Thyroid gland (tissue), 4 donors: ENCODE data around the gene MARK3. TPM values are rescaled to one million over a fixed set of nuclear protein-coding genes. Genes with fewer than 3 reads are reported as not detected.

Experiments
- DNase-seq, 2 donors: peaks; one replicate each; pipeline ENCODE4 v3.0.0-alpha.2; 2019
- H3K27ac ChIP-seq, 3 donors: fragments of 200-600 bp; sonication (generic); 1 replicate in 2 of 3; 2 replicates in 1 of 3; pipeline ENCODE4 v1.5.1; 2016 to 2019; ENCODE audit warnings: mild to moderate bottlenecking in 1 of 3, moderate library complexity in 1 of 3
- H3K27me3 ChIP-seq: fragments of 200-600 bp; sonication (generic); one replicate; pipeline ENCODE4 v1.5.1; 2019
- H3K36me3 ChIP-seq, 2 donors: fragments of 200-600 bp; sonication (generic); one replicate each; pipeline ENCODE4 v1.5.1; 2016 to 2019
- H3K4me1 ChIP-seq, 2 donors: fragments of 200-600 bp; sonication (generic); one replicate each; pipeline ENCODE4 v1.5.1; 2017 to 2019
- H3K4me3 ChIP-seq, 3 donors: fragments of 200-600 bp; sonication (generic); replicated peaks in 1 of 3; 1 replicate in 2 of 3; 2 replicates in 1 of 3; pipeline ENCODE4 v1.5.1; 2016; ENCODE audit warnings: mild to moderate bottlenecking in 1 of 3
- H3K9me3 ChIP-seq: fragments of 200-600 bp; sonication (generic); one replicate; pipeline ENCODE4 v1.5.1; 2017
- POLR2A ChIP-seq, 2 donors: fragments of 450-650 bp; IDR thresholded peaks; one replicate each; pipeline ENCODE4 v1.6.1; 2017; ENCODE audit warnings: antibody characterized with exemption in 2 of 2, mild to moderate bottlenecking in 2 of 2, moderate library complexity in 1 of 2
- whole genome bisulfite sequencing, 2 donors: methylation state at CpG; one replicate each; pipeline ENCODE4 v1.1.5; 2017; 5-methylcytosine and 5-hydroxymethylcytosine counted together
- intact Hi-C: fragments of 100-400 bp; cut with DNase I; formaldehyde crosslinking; loops from one replicate; pipeline ENCODE4 v1.15.1; 2023
- total RNA-seq, 4 donors: library from RNA; depleted of rRNA; stranded (reverse); fragments of >200 nt; gene quantifications; one replicate each; pipeline ENCODE4 v1.2.3, GENCODE V29; 2016
- TF ChIP-seq, protein P1 (sequence below), 6 experiments: fragments of 200-600 bp in 3 of 6; fragments of 450-650 bp in 3 of 6; sonication (generic) in 3 of 6; IDR thresholded peaks; one replicate each; pipeline ENCODE4 v1.5.1; 2016 to 2019; ENCODE audit warnings: antibody characterized with exemption in 6 of 6, mild to moderate bottlenecking in 2 of 6, inconsistent platforms in 1 of 6, moderate library complexity in 1 of 6

MARK3 gene
- total RNA-seq, 4 donors from 2014 or later: 105 to 164 (median 114) TPM

DNA sequence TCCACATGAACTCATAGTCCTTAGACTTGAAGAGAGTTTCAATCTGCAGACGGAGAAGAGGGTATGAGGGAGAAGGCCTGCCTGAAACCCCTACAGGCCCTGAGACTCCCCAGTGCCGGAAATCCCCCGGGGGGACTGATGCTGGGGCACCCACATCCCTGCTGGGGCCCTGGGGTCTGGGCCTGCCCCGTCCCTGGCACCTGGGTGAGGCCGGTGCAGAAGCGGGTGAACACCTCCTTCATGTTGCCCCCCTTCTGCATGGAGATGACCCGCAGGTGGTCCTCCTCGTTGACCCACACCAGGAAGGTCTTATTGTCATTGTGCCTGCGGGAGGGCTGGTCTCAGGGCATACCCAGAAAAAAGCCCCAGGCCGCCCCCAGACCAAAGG is 135.0 kb downstream of the MARK3 start:
- no peak for DNase-seq
- Histone ChIP-seq H3K9me3 (no peaks in the 10 kb centered on the region), H3K4me3 (peak overlapping the region in 1 of 3 donors; percentile 66), H3K27me3 (no peaks in the 10 kb centered on the region), H3K36me3 (no peaks in the 10 kb centered on the region), H3K27ac (peak overlapping the region; percentile 70 to 98 (median 94)), H3K4me1 (peaks cover 59 to 63% of the 10 kb centered on the region in 2 donors)
- WGBS, 2 donors: 49 to 58% methylated on average over 2 to 10 of the region's 10 CpGs
- intact Hi-C loops: no loop called here
- TF ChIP-seq, protein P1, sequence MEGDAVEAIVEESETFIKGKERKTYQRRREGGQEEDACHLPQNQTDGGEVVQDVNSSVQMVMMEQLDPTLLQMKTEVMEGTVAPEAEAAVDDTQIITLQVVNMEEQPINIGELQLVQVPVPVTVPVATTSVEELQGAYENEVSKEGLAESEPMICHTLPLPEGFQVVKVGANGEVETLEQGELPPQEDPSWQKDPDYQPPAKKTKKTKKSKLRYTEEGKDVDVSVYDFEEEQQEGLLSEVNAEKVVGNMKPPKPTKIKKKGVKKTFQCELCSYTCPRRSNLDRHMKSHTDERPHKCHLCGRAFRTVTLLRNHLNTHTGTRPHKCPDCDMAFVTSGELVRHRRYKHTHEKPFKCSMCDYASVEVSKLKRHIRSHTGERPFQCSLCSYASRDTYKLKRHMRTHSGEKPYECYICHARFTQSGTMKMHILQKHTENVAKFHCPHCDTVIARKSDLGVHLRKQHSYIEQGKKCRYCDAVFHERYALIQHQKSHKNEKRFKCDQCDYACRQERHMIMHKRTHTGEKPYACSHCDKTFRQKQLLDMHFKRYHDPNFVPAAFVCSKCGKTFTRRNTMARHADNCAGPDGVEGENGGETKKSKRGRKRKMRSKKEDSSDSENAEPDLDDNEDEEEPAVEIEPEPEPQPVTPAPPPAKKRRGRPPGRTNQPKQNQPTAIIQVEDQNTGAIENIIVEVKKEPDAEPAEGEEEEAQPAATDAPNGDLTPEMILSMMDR (IDR thresholded peaks at IDR 0.05): no peak
- no peak for TF ChIP-seq POLR2A (IDR thresholded peaks at IDR 0.05)

DNA sequence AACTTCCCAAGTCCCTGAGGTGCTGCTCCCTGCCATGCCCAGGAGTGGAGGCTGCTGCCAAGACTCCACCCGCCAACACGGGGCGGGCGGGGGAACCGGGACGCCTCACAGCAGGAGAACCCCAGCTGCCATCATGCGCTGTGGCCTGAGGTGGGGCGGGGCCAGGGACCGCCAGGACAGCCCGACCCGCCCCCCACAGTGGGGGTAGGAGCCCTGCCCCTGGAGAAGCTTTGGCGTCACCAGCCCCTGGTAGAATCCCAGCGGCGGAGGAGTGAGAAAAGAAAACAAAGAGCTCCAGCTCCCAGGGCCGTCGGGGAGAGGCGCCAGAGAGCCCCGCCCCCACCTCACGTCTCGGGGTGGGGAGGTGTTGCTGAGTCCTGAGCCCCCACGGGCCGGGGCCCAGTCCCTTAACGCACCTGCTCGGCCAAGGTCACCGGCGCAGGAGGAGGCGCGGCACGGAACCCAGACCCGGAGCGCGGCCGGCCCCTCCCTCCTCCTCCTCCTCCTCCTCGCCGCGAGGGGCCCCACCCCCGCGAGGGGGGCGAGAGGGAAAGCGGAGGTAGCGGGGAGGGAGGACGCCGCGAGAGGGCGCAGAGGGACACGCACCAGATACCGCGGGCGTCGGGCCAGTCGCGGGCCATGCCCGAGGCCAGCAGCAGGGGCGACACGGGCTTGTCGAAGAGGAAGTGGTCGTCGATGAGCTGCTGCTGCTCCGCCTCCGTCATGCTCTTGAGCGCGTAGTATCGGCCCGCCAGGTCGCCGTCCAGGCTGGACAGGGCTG is 135.6 kb downstream of the MARK3 start:
- Histone ChIP-seq H3K27ac (peak overlapping the region; percentile 70 to 98 (median 94)), H3K4me3 (peak overlapping the region; percentile 16 to 74 (median 66)), H3K27me3 (no peaks in the 10 kb centered on the region), H3K36me3 (no peaks in the 10 kb centered on the region), H3K4me1 (peaks cover 53 to 57% of the 10 kb centered on the region in 2 donors), H3K9me3 (no peaks in the 10 kb centered on the region)
- TF ChIP-seq POLR2A (IDR thresholded peaks at IDR 0.05): peak; percentile 30 to 66
- TF ChIP-seq, protein P1 (IDR thresholded peaks at IDR 0.05): peak in 5 of 6 experiments; percentile 17 to 66 (median 54)
- peak; percentile 92 to 97 for DNase-seq
- WGBS, 2 donors: 2 to 5% methylated on average over 14 of the region's 66 CpGs
- intact Hi-C loops: no loop called here

DNA sequence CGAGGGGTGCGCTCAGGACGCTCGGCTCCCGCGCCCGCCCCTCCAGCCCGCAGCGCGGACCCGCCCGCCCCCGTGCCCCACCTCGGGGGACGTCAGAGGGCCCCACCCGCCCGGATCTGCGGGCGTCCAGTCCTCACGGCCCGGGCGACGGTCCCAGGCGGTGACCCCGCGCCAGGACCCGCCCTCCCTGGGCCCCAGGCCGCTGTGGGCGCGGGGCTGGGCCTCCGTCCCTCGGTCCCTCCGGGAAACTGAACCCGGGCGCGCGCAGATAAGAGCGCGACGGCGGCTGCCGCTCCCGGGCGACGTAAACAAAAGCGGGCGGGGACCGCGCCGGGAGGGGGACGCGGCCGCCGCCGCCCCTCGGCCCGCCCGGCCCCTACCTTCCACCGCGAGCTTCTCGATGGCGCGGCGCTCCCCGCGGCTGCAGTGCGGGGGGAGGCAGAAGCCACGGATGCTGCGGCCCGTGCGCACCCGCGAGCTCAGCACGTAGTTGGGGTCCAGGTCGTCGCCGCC is 136.3 kb downstream of the MARK3 start:
- Histone ChIP-seq H3K27ac (peak overlapping the region; percentile 70 to 98 (median 94)), H3K4me1 (peaks cover 47 to 52% of the 10 kb centered on the region in 2 donors), H3K27me3 (no peaks in the 10 kb centered on the region), H3K4me3 (peak overlapping the region; percentile 16 to 74 (median 66)), H3K9me3 (no peaks in the 10 kb centered on the region), H3K36me3 (no peaks in the 10 kb centered on the region)
- intact Hi-C loops: no loop called here
- no peak for DNase-seq
- TF ChIP-seq, protein P1 (IDR thresholded peaks at IDR 0.05): no peak
- no peak for TF ChIP-seq POLR2A (IDR thresholded peaks at IDR 0.05)
- WGBS, 2 donors: no CpG with 5 or more reads among the region's 77 CpGs

DNA sequence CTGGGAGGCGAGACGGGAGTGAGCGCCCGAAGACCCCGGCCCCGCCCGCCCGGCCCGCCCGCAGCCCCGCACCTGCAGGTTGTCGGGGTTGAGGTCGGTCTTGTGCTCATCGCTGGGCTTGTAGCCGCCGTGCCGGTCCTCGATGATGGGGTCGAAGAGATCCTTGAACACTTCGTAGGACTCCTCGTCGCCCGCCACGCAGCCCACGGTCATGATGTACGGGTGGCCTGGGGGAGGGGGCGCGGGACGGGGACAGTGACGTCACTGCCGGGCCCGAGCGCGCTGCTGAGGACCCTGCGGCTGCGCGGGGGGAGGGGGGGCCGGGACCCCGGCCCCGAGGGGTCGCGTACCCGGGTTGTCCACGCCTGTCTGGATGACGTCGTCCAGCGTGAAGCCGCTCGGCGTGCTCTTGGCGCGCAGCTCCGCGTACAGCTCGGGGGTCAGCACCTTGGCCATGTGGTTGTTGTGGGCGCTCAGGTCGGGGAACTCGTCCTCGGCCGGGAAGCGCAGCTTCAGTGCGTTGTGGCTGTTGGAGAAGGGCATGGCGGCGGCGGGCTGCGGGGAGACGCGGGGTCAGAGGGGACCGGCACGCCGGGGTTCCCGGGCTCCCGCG is 136.8 kb downstream of the MARK3 start:
- TF ChIP-seq POLR2A (IDR thresholded peaks at IDR 0.05): no peak
- TF ChIP-seq, protein P1 (IDR thresholded peaks at IDR 0.05): no peak
- DNase-seq: peak; percentile 51 to 54
- Histone ChIP-seq H3K9me3 (no peaks in the 10 kb centered on the region), H3K4me1 (peaks cover 43 to 47% of the 10 kb centered on the region in 2 donors), H3K36me3 (no peaks in the 10 kb centered on the region), H3K27ac (peak overlapping the region; percentile 70 to 98 (median 94)), H3K27me3 (no peaks in the 10 kb centered on the region), H3K4me3 (peak overlapping the region in 2 of 3 donors; percentile 66 to 74)
- no CpG with 5 or more reads among the region's 74 CpGs for WGBS, 2 donors
- intact Hi-C loops: no loop called here
